ENCODE data around the gene ACRV1.

ACRV1 gene

DNA sequence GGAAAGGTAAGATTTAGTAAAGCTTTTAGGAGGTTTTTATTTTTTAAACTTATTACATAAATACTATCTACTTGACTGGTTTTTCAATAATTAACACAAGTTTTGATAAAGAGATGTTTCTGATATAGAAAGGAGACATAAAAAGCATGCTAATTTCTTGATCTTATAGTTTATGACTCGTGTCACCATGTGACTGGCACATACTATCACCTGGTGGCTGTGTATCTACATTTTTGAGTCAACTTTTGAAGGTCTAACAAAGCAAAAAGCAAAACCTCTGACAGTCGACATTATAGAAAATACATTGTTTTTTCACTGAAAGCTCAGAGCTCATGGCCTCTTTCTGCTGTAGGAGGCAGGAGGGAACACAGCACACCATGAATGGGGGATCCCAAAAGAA is 810 bp downstream of the ACRV1 start:
- Mint-ChIP-seq H3K36me3 (peaks cover 3% of the 10 kb centered on the region), H3K27me3 (no peaks in the 10 kb centered on the region), H3K4me1 (no peaks in the 10 kb centered on the region), H3K27ac (no peak overlapping the region), H3K4me3 (no peak overlapping the region), H3K9me3 (no peaks in the 10 kb centered on the region)
- DNase-seq (ENCODE audit: low spot score in 2 of 2), result no peak
- no peak for ATAC-seq (ENCODE audit: low read depth)

- ATAC-seq (ENCODE audit: low read depth) (no peak), DNase-seq (ENCODE audit: low spot score in 2 of 2) (no peak)
- H3K9me3 Mint-ChIP-seq, result no peaks in the 10 kb centered on the region
- H3K36me3 Mint-ChIP-seq, result peaks cover 3% of the 10 kb centered on the region
- H3K4me1 Mint-ChIP-seq, result no peaks in the 10 kb centered on the region
- H3K27me3 Mint-ChIP-seq, result no peaks in the 10 kb centered on the region
- no peak overlapping the region for H3K4me3 Mint-ChIP-seq
- no peak overlapping the region for H3K27ac Mint-ChIP-seq
Observed at GRCh38 chr11:125679397-125679796, 1.2 kb downstream of the ACRV1 start.

- ATAC-seq (ENCODE audit: low read depth), result no peak
Observed at GRCh38 chr11:125675196-125675595, 5.5 kb downstream of the ACRV1 start.

DNA sequence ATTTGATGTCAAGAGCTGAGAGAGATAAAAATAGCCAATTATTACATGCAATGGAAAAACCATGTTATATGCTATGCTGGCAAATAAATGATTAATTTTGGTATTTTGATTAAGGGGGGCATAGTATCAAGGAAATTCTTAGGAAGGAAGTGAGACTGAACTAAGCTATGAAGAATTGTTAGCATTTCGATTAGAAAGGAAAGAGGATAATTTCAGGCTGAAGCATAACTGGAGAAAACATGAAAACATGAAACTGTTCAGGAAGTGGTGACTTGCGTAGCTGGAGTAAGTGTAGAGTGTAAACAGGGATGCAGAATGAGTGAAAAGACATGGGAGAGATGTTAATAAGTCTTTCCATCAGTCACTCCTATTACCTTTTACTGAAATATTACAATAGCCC is 6.4 kb downstream of the ACRV1 start:
- no peak overlapping the region for H3K4me3 Mint-ChIP-seq
- H3K4me1 Mint-ChIP-seq, result no peaks in the 10 kb centered on the region
- ATAC-seq (ENCODE audit: low read depth) (no peak), DNase-seq (ENCODE audit: low spot score in 2 of 2) (no peak)
- no peaks in the 10 kb centered on the region for H3K9me3 Mint-ChIP-seq
- no peaks in the 10 kb centered on the region for H3K27me3 Mint-ChIP-seq
- H3K36me3 Mint-ChIP-seq, result peaks cover 5% of the 10 kb centered on the region
- H3K27ac Mint-ChIP-seq, result no peak overlapping the region

More at GRCh38 chr11:125675196-125675595, 5.5 kb downstream of the ACRV1 start:
- Mint-ChIP-seq H3K4me3 (no peak overlapping the region), H3K4me1 (no peaks in the 10 kb centered on the region), H3K36me3 (peaks cover 3% of the 10 kb centered on the region), H3K9me3 (no peaks in the 10 kb centered on the region), H3K27ac (no peak overlapping the region), H3K27me3 (no peaks in the 10 kb centered on the region)
- DNase-seq (ENCODE audit: low spot score in 2 of 2), result no peak

GRCh38 chr11:125671561-125671960 is 9.1 kb downstream of the ACRV1 start:
- H3K9me3 Mint-ChIP-seq, result peaks cover 6% of the 10 kb centered on the region
- ATAC-seq (ENCODE audit: low read depth) (no peak), DNase-seq (ENCODE audit: low spot score in 2 of 2) (no peak)
- no peak overlapping the region for H3K27ac Mint-ChIP-seq
- peaks cover 5% of the 10 kb centered on the region for H3K36me3 Mint-ChIP-seq
- H3K27me3 Mint-ChIP-seq, result no peaks in the 10 kb centered on the region
- H3K4me3 Mint-ChIP-seq, result no peak overlapping the region
- no peaks in the 10 kb centered on the region for H3K4me1 Mint-ChIP-seq

DNA sequence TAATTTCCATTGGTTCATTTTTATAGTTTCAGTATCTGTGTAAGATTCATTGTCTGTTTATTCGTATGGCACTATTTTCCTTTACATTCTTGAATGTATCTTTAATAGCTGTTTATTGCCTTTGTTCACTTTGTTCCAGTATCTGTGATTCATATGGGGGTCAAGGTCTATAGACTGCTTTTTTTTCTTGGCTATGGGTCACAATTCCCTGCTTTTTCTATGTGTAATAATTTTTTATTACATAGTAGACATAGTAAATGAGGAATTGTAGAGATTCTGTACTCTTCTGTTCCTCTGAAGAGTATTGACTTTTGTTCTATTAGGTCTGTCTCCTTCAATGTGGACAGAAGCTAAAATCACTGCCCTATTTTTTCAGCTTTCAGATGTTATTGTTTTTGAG is 10.5 kb downstream of the ACRV1 start:
- no peaks in the 10 kb centered on the region for H3K4me1 Mint-ChIP-seq
- DNase-seq (ENCODE audit: low spot score in 2 of 2), result no peak
- H3K9me3 Mint-ChIP-seq, result peaks cover 13% of the 10 kb centered on the region
- H3K27ac Mint-ChIP-seq, result no peak overlapping the region
- no peak for ATAC-seq (ENCODE audit: low read depth)
- no peak overlapping the region for H3K4me3 Mint-ChIP-seq
- peaks cover 8% of the 10 kb centered on the region for H3K36me3 Mint-ChIP-seq
- H3K27me3 Mint-ChIP-seq, result no peaks in the 10 kb centered on the region

GRCh38 chr11:125667151-125667550 is 13.5 kb downstream of the ACRV1 start:
- no peak overlapping the region for H3K4me3 Mint-ChIP-seq
- H3K9me3 Mint-ChIP-seq, result peaks cover 15% of the 10 kb centered on the region
- no peaks in the 10 kb centered on the region for H3K4me1 Mint-ChIP-seq
- DNase-seq (ENCODE audit: low spot score in 2 of 2) (no peak), ATAC-seq (ENCODE audit: low read depth) (no peak)
- H3K27me3 Mint-ChIP-seq, result no peaks in the 10 kb centered on the region
- peaks cover 10% of the 10 kb centered on the region for H3K36me3 Mint-ChIP-seq
- H3K27ac Mint-ChIP-seq, result no peak overlapping the region

- DNase-seq (ENCODE audit: low spot score in 2 of 2) (no peak), ATAC-seq (ENCODE audit: low read depth) (no peak)
- Mint-ChIP-seq H3K36me3 (peaks cover 8% of the 10 kb centered on the region), H3K27me3 (no peaks in the 10 kb centered on the region), H3K4me1 (no peaks in the 10 kb centered on the region), H3K9me3 (peaks cover 15% of the 10 kb centered on the region), H3K27ac (no peak overlapping the region), H3K4me3 (no peak overlapping the region)
Observed at GRCh38 chr11:125663910-125664309, 16.7 kb downstream of the ACRV1 start.

DNA sequence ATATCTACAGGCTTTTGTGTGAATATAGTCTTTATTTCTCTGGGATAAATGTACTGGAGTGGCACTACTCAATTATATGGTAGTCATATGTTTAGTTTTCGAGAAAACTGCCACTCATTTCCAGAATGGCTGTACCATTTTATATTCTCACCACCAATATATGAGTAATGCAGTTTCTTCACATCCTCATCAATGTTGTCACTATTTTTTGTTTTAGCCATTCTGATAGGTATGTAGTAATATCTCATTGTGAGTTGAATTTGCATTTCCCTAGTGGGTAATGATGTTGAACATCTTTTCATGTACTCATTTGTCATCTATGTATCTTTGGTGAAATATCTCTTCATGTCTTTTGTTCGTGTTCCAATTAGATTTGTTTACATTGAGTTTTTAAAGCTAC is 18.0 kb downstream of the ACRV1 start:
- H3K36me3 Mint-ChIP-seq, result peaks cover 8% of the 10 kb centered on the region
- peaks cover 13% of the 10 kb centered on the region for H3K9me3 Mint-ChIP-seq

GRCh38 chr11:125649465-125650166 is 31.0 kb downstream of the ACRV1 start:
- no peak overlapping the region for H3K4me3 Mint-ChIP-seq
- no peak overlapping the region for H3K27ac Mint-ChIP-seq
- peaks cover 2% of the 10 kb centered on the region for H3K36me3 Mint-ChIP-seq
- no peaks in the 10 kb centered on the region for H3K27me3 Mint-ChIP-seq
- DNase-seq (ENCODE audit: low spot score in 2 of 2) (no peak), ATAC-seq (ENCODE audit: low read depth) (no peak)
- H3K9me3 Mint-ChIP-seq, result peaks cover 4% of the 10 kb centered on the region
- no peaks in the 10 kb centered on the region for H3K4me1 Mint-ChIP-seq

More for the DNA sequence above, 18.0 kb downstream of the ACRV1 start:
- Mint-ChIP-seq H3K27ac (no peak overlapping the region), H3K4me3 (no peak overlapping the region), H3K27me3 (no peaks in the 10 kb centered on the region), H3K4me1 (no peaks in the 10 kb centered on the region)
- no peak for ATAC-seq (ENCODE audit: low read depth)
- no peak for DNase-seq (ENCODE audit: low spot score in 2 of 2)

DNA sequence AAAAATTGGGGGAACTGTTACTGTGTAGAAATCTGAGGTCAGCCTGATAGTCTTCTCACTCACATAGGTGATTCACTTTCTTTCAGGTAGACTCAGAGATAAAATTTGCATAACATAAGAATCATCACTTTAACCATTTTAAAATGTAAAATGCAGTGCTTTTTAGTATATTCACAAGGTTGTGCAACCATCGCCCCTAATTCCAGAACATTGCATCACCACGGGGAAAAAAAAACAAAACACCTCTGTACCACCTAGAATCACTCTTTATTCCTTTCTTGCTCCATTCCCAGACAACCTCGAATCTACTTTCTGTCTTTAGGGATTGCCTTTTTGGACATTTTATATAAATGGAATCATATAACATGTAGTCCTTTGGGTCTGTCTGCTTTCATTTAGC is 34.8 kb downstream of the ACRV1 start:
- Mint-ChIP-seq H3K9me3 (peaks cover 4% of the 10 kb centered on the region), H3K27me3 (no peaks in the 10 kb centered on the region), H3K36me3 (peaks cover 4% of the 10 kb centered on the region), H3K4me3 (no peak overlapping the region), H3K27ac (no peak overlapping the region), H3K4me1 (no peaks in the 10 kb centered on the region)
- DNase-seq (ENCODE audit: low spot score in 2 of 2), result no peak
- no peak for ATAC-seq (ENCODE audit: low read depth)

DNA sequence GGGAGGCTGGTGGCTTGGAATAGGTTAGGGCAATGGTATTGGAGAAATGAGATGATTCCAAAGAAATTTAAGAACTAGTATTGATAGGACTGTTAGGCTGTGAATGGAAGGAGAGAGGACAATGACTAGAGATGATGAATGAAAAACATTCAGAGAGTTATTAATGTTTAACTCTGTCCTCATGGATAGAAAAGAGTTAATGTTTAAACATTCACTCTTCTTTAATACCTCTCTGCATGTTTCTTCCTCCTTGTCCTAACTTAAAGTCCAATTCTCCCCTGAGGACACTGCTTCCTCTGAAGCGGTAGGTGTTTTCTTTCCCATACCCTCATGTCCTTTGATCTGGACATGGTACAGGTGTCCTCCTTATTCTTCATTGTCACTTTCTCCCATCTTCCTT is 42.3 kb downstream of the ACRV1 start:
- Mint-ChIP-seq H3K9me3 (no peaks in the 10 kb centered on the region), H3K27ac (no peak overlapping the region), H3K4me1 (no peaks in the 10 kb centered on the region), H3K4me3 (no peak overlapping the region), H3K36me3 (peaks cover 2% of the 10 kb centered on the region), H3K27me3 (no peaks in the 10 kb centered on the region)
- ATAC-seq (ENCODE audit: low read depth) (no peak), DNase-seq (ENCODE audit: low spot score in 2 of 2) (no peak)

GRCh38 chr11:125637840-125638239 is 42.8 kb downstream of the ACRV1 start:
- Mint-ChIP-seq H3K9me3 (no peaks in the 10 kb centered on the region), H3K4me1 (no peaks in the 10 kb centered on the region), H3K4me3 (no peak overlapping the region), H3K27ac (no peak overlapping the region), H3K36me3 (peaks cover 2% of the 10 kb centered on the region), H3K27me3 (no peaks in the 10 kb centered on the region)
- no peak for DNase-seq (ENCODE audit: low spot score in 2 of 2)
- no peak for ATAC-seq (ENCODE audit: low read depth)

- Mint-ChIP-seq H3K4me1 (peaks cover 16% of the 10 kb centered on the region), H3K27me3 (no peaks in the 10 kb centered on the region), H3K4me3 (peak overlapping the region; percentile 99), H3K27ac (no peak overlapping the region), H3K36me3 (no peaks in the 10 kb centered on the region), H3K9me3 (no peaks in the 10 kb centered on the region)
- no peak for ATAC-seq (ENCODE audit: low read depth)
- no peak for DNase-seq (ENCODE audit: low spot score in 2 of 2)
Observed at GRCh38 chr11:125627236-125627910, 53.3 kb downstream of the ACRV1 start.
